22Rv1 (cell line): ENCODE results near the gene PLVAP.

Source experiments
- H3K27ac ChIP-seq: fragments of 450-650 bp; 2 replicates; pipeline ENCODE4 v1.5.1; 2017
- CTCF ChIP-seq: fragments of 450-650 bp; IDR thresholded peaks from 2 replicates; pipeline ENCODE4 v1.5.1; 2017; ENCODE audit warnings: mild to moderate bottlenecking
- ZFX ChIP-seq: fragments of 450-650 bp; IDR thresholded peaks from 2 replicates; pipeline ENCODE4 v1.6.1; 2017; ENCODE audit warnings: antibody characterized with exemption, borderline replicate concordance

The PLVAP gene

GRCh38 chr19:17318966-17319365 is 58.2 kb downstream of the PLVAP start:
- TF ChIP-seq CTCF, result no peak
- TF ChIP-seq ZFX, result no peak
- 0 out of 2 replicates have a peak overlapping the region, but pooled peaks have one; percentile 82 for H3K27ac ChIP-seq

GRCh38 chr19:17314007-17314593 is 63.0 kb downstream of the PLVAP start:
- no peak for TF ChIP-seq ZFX
- TF ChIP-seq CTCF, result no peak
- no peak overlapping the region for H3K27ac ChIP-seq

- TF ChIP-seq ZFX, result no peak
- no peak for TF ChIP-seq CTCF
- 0 out of 2 replicates have a peak overlapping the region, but pooled peaks have one; percentile 74 for H3K27ac ChIP-seq
These were observed 64.7 kb downstream of the PLVAP start for GRCh38 chr19:17312189-17313113.

GRCh38 chr19:17311455-17312188 is 65.5 kb downstream of the PLVAP start:
- TF ChIP-seq CTCF, result no peak
- TF ChIP-seq ZFX, result no peak
- H3K27ac ChIP-seq, result 0 out of 2 replicates have a peak overlapping the region, but pooled peaks have one; percentile 74

- TF ChIP-seq CTCF (no peak), ZFX (no peak)
- H3K27ac ChIP-seq, result peak overlapping the region; percentile 74
These were observed 67.1 kb downstream of the PLVAP start for GRCh38 chr19:17309965-17310461.

- H3K27ac ChIP-seq, result peak within 1 kb of the TSS; percentile 74
- TF ChIP-seq CTCF, result no peak
- no peak for TF ChIP-seq ZFX
These were observed 67.8 kb downstream of the PLVAP start, which contains the start of gene DDA1 for GRCh38 chr19:17309198-17309964. Gene DDA1, plus strand, starts transcription at chr19:17309563. Its CDS starts 92 bp downstream, at chr19:17309655.
